HG03139 (cell line): ENCODE measurements around the gene FITM1.

Experiments used
- ATAC-seq: cut with Tn5 transposase; IDR thresholded peaks from one replicate; pipeline ENCODE4 v1.9.1; 2021; ENCODE audit not compliant: unreplicated experiment

FITM1 gene

DNA sequence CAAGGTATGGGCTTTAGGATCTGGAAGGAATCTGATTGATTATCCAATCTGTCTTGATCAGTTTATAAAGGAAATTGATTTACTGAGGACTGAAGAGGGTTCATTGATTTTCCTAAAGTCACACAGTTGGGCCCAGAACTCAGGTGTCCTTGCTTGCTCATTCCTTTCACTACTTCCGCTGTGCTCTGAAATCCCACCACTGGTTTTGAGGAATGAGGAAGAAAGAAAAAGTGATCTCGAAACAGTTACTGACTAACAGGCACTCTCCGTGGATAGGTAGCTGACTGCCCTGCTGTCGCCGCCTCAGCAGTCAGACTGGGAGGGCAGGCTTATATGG is at the start of gene FITM1:
TSS of gene FITM1 (plus strand) at position 280 of the 337 bp plus-strand sequence. CDS start 905 bp downstream, outside the sequence.
- no peak for ATAC-seq

DNA sequence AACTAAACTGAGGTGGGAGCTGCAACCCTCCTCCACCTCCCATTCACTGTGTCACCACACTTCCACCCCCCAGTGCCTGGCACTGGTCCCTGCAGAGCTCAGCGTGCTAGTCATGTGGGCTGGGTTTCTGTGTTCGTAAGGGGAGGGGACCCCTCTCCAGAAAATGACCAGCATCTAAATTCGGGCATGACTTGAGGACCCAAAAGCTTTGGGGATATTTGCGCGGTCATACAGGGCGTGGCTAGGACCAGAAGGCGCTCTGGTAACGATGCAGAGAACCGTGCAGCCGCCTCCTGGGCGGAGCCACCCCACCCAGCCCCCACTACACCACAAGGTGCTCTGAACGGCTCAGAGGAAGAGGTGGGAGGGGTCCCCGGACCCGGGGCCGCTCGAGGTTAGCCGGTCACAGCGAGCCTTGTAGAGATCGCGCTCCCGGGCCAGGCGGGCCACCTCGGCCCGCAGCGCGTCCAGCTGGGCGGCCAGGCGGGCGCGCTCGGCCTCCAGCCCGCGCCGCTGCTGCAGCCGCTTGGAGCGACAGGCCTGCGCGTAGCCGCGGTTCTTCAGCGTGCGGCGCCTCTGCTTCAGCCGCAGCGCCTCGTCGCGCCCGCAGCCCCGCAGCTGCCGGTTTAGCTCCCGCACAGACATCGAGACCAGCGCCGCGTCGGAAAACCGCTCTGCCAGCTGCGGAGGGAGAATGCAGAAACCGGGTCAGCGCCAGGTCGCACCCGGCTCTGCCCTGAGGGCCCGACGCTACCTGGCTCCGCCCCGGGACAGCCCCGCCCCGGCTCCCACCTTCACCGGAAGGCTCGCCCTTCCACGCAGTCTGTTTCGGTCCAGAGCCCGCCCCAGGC is 49.3 kb upstream of the FITM1 start:
- ATAC-seq: peak; percentile 83

DNA sequence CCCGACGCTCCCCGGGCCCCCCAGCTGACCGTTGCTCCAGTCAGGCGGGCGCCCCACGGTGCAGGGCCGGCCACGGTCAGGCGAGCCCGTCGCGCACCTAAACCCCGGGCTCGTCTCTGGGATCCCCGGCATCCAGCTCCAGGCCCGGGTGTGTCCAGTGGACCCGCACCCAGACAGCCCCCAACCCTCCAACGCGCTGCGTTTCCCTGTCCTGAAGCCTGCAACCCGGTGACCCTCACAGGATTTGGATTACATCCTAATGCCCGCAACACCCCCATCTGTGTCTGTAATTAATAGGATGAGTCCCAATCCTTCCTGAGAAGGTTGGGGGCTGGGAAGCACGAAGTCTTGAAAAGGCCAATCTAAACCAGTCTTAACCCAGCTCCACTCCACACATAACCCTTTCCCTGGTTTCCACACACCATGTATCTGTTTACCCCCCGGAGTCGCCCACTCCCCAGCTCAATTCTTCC is 48.7 kb upstream of the FITM1 start:
- no peak for ATAC-seq

DNA sequence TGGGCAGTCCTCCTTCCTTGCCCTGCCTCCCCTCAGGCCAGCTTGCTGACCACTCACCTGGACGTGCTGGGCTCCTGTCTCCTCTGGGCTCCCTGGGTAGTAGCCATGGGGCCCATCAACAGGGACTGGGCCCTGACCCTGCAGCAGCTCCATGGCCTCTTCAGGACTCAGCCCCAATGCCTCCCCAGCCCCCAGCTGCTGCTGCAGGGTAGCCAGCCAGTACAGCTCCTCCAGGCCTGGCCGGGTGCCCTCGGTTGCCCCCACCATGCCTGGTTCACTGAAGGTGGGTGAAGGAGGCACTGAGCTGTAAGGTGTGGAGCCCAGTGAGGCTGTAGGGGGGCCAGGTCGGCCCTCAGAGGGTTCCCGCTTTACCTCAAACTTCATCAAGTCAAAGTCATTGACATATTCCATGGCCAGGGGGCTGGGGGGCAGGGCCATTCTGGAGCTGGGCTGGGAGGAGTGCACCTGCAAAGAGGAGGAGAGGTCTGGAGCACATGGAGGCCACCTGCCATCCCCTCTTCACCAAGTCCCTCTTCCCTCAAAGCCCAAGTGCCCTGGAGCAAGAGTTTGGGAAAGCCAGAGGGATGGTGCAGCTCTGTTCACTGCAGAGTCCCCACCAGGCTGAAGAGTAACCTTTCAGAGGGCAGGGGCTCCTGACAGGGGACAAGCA is 47.9 kb upstream of the FITM1 start:
- ATAC-seq: no peak

- no peak for ATAC-seq
These were observed 47.0 kb upstream of the FITM1 start for GRCh38 chr14:24083462-24083861.

DNA sequence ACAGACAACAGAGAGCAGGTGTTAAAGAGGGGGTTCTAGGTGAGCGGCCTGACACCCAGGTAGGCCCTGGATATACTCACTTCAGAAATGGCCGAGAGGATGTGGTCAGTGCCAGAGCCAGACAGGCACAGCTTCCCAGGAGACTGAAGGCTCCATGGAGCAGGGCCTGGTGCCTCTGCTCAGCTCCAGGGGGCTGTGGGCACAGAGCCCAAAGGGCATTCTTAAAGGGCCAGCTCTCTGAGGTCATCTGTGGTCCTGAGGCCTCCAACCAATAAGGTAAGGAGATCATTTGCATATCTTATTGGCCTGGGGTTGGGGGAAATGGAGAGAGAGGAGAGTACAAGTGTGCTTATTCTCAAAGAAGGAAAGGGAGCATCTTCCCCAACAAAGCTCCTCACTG is 46.0 kb upstream of the FITM1 start:
- no peak for ATAC-seq

DNA sequence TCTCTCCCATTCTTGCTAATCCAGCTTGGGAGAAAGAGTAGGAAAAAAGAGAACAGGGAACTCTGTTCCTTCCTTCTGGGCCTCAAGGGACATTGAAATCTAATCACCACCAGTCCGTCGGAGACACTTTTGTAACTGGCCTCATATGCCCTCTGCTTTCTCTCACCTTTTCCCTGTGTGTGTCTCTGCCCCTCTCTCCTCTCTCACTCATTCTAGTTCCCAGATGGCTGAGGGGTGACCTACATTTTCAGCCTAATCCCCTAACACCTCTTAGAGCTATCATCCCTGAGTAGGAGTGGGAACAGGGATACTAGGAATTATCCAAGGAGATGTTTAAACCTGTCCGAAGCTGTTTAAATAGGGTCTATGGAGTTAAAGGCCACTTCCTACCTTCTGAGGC is 45.2 kb upstream of the FITM1 start:
- no peak for ATAC-seq

- ATAC-seq: no peak
These were observed 44.1 kb upstream of the FITM1 start for GRCh38 chr14:24086193-24086955.

- ATAC-seq: no peak
These were observed 43.5 kb upstream of the FITM1 start for GRCh38 chr14:24087004-24087403.

GRCh38 chr14:24088095-24088494 is 42.4 kb upstream of the FITM1 start:
- no peak for ATAC-seq

DNA sequence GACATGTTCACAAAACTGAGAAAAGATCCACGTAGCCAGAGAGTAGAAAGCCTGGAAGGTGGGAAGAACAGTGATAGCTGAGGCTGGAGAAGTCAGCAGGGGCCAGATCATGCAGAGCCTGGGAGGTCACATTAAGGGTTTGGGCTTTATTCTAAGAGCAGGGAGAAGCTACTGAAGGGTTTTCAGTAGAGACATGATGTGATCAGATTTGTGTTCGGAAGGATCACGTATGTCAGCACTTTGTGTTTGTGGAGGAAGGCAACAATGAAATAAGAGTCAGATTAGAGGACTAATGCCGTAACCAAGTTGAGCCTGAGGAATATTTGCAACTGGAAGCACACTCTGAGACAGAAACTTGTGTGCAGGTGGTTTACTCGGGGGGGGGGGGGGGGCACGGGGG is 40.6 kb upstream of the FITM1 start:
- no peak for ATAC-seq

- ATAC-seq: no peak
These were observed 38.4 kb upstream of the FITM1 start for GRCh38 chr14:24092110-24092504.

DNA sequence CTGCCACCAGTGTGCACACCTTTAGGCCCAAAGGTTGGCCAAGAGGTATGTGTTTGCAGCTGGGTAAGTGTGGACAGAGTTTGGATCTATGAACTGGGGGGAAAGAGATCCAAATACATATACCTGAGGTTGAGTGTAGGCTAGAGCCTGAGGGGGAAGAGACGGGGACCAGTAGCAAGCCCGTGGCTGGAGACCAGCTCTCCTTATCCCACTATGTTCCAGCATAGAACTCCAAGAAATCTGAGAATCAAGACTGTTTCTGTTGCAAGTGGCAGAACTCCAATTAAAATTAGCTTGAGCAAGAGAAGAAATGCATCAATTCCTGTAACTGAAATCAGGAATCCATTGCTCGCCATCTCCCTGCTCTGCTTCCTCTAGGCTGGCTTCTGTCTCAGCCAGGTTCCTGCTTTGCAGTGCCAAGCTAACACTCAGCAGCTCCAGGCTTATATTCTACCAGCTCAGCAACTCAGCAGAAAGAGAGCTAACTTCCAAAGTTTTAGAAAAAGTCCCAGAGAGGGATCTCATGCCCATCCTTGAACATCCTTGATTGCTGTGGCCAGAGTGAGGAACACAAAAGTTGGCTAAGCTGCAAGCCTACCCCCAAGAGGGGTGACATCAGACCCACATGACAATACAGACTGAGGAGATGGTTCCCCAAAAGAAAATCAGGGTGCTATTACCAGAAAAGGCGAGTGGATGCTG is 37.8 kb upstream of the FITM1 start:
- ATAC-seq: no peak

GRCh38 chr14:24093207-24093900 is 37.1 kb upstream of the FITM1 start:
- ATAC-seq: no peak

DNA sequence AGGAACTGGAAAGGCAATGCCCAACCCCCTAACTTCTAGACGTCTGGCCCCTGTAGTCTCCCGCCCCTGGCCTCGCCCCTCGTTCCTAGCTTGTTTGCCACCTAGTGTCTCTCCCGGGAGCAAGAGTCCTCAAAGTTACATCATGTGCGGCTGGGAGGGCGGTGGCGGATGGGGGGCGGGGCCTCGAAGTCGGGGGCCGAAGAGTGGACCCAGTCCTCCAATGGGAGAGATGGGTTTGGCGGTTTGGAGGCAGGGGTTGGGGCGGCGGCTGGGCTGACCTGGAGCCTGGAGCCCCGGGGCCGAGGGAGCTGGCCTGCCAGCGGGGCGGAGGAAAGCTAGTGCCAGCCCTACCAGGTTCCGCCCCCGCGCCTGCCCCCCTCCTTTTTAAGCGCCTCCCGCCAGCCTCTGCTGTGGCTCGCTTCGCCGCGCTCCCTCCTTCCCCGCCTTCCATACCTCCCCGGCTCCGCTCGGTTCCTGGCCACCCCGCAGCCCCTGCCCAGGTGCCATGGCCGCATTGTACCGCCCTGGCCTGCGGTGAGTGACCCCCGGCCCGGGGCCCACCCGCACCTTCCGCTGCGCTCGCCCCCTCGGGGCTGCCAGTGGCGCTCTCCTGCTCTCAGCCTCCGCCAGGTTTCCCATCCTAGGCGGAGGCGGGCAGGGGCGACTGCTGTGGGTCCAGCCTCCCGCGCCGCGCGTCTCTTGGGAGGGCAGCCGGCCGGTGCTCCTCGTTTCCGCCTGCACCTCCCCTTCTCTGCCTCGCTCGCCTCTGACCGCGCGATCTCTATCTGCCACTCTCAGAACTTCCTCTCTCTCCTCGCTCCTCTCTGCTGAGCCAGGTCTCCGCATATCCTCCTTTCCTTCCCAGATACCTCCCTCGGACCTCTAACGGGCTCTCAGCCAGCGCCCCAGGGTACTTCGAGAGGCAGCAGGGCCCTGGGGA is 36.3 kb upstream of the FITM1 start, which contains the start of gene PCK2:
TSS of gene PCK2 (plus strand) at position 411 of the 940 bp plus-strand sequence. CDS start at position 506, 95 bp downstream.
- ATAC-seq: peak; percentile 39

DNA sequence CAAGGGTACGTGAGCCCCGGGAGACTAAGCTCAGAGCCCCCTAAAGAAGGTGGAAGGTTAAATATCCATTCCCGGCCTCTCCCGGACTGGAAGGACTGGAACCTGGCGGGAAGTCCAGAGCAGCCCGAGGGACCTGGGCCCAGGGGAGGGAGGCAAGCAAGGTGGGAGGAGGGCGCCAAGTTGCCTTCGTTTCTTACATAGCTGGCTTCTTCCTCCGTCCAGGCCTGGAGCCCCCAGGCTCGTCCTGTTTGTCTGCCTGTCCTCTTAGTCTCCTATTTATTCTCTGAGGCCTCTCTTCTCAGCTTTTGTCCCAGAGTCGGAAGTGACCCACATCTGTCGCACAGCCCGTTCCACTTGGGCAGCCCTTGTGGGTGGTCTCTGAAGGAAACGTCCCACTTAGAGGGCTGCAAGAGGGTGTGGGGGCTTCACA is 35.6 kb upstream of the FITM1 start:
- no peak for ATAC-seq

GRCh38 chr14:24095271-24096068 is 35.0 kb upstream of the FITM1 start:
- peak; percentile 63 for ATAC-seq

DNA sequence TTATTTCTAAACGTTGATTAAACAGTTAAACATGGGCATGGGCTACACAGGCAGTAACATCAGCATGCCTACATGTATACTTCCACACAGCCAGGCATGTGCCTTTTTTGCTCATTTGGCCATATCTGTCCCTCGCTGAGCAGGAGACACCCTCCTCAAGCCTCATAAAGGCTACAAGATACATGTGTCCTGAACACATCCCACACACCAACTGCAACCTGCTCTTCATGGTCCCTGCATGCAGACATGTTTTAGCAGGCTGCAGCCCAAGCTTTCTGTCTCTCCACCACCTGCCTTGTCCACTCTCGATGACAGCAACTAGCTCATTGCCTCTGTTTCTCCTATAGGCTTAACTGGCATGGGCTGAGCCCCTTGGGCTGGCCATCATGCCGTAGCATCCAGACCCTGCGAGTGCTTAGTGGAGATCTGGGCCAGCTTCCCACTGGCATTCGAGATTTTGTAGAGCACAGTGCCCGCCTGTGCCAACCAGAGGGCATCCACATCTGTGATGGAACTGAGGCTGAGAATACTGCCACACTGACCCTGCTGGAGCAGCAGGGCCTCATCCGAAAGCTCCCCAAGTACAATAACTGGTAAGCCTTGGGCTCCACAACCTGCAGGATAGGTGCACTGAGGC is 33.8 kb upstream of the FITM1 start:
- no peak for ATAC-seq
